ENCODE measurements around the gene AKIRIN2.

DNA sequence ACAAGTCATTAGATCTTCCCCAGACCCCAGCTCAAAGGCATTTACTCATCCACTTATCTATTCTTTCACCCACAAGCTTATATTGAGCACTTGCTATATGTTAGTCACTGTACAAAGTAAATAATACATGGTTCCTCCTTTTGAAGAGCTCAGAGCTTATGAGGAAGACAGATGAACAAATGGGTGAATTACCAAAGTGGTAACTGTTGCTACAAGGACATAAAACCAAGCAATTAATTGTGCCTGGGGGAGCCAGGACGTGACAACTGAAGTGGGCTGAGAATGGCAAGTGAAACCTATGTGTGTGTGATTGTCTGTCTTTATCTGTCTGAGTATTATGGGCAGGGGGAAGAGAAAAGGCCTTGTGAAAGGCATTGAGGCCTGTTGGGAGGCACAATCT is 45.6 kb upstream of the AKIRIN2 start:
- TF ChIP-seq, protein P1, sequence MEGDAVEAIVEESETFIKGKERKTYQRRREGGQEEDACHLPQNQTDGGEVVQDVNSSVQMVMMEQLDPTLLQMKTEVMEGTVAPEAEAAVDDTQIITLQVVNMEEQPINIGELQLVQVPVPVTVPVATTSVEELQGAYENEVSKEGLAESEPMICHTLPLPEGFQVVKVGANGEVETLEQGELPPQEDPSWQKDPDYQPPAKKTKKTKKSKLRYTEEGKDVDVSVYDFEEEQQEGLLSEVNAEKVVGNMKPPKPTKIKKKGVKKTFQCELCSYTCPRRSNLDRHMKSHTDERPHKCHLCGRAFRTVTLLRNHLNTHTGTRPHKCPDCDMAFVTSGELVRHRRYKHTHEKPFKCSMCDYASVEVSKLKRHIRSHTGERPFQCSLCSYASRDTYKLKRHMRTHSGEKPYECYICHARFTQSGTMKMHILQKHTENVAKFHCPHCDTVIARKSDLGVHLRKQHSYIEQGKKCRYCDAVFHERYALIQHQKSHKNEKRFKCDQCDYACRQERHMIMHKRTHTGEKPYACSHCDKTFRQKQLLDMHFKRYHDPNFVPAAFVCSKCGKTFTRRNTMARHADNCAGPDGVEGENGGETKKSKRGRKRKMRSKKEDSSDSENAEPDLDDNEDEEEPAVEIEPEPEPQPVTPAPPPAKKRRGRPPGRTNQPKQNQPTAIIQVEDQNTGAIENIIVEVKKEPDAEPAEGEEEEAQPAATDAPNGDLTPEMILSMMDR (conservative IDR thresholded peaks at IDR 0.05): no peak
- no peak for TF ChIP-seq ZFX (IDR thresholded peaks at IDR 0.05)
